Bronchial epithelial cell (primary cell): ENCODE measurements around the gene EPC2. TPM values are rescaled to one million over a fixed set of nuclear protein-coding genes. Genes with fewer than 3 reads are reported as not detected.

Experiments
- DNase-seq: peaks from one replicate; pipeline ENCODE4 v3.0.0-alpha.2; 2010; ENCODE audit warnings: low read depth
- FAIRE-seq: peaks from 2 replicates; lab custom pipeline; 2011; peaks lifted over from hg19 to GRCh38; lab: Jason Lieb, UNC
- H3K27me3 ChIP-seq: 2 replicates; pipeline ENCODE4 v1.5.1; 2011; ENCODE audit warnings: low read length; ENCODE audit not compliant: control insufficient read depth, insufficient read depth
- H3K36me3 ChIP-seq: 2 replicates; pipeline ENCODE4 v1.5.1; 2011; ENCODE audit warnings: low read length; ENCODE audit not compliant: control insufficient read depth, insufficient read depth
- H3K4me3 ChIP-seq: 2 replicates; pipeline ENCODE4 v1.5.1; 2011; ENCODE audit warnings: mild to moderate bottlenecking, low read depth, low read length, control low read depth
- CTCF ChIP-seq: IDR thresholded peaks from 2 replicates; pipeline ENCODE4 v1.5.1; 2011; ENCODE audit warnings: mild to moderate bottlenecking, moderate library complexity, low read length, control low read depth, inconsistent platforms; ENCODE audit not compliant: insufficient read depth, severe bottlenecking
- total RNA-seq: library from RNA; depleted of rRNA; stranded (reverse); fragments of >200 nt; gene quantifications from 2 replicates; pipeline ENCODE4 v1.2.1, GENCODE V29; 2014

Gene EPC2, protein sequence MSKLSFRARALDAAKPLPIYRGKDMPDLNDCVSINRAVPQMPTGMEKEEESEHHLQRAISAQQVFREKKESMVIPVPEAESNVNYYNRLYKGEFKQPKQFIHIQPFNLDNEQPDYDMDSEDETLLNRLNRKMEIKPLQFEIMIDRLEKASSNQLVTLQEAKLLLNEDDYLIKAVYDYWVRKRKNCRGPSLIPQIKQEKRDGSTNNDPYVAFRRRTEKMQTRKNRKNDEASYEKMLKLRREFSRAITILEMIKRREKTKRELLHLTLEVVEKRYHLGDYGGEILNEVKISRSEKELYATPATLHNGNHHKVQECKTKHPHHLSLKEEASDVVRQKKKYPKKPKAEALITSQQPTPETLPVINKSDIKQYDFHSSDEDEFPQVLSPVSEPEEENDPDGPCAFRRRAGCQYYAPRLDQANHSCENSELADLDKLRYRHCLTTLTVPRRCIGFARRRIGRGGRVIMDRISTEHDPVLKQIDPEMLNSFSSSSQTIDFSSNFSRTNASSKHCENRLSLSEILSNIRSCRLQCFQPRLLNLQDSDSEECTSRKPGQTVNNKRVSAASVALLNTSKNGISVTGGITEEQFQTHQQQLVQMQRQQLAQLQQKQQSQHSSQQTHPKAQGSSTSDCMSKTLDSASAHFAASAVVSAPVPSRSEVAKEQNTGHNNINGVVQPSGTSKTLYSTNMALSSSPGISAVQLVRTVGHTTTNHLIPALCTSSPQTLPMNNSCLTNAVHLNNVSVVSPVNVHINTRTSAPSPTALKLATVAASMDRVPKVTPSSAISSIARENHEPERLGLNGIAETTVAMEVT
- total RNA-seq: 10.8 and 12.3 TPM in 2 replicates

GRCh38 chr2:148643998-148644882, at the start of gene EPC2:
Gene EPC2 (plus strand): TSS chr2:148644751. CDS start chr2:148645018, 267 bp downstream.
- no peak for TF ChIP-seq CTCF
- FAIRE-seq (no peak), DNase-seq (peak; percentile 58)

GRCh38 chr2:148596018-148596417, 48.5 kb upstream of the EPC2 start:
- FAIRE-seq: no peak
- Histone ChIP-seq H3K27me3 (peaks cover 2% of the 10 kb centered on the region), H3K36me3 (no peaks in the 10 kb centered on the region), H3K4me3 (no peak overlapping the region)
- TF ChIP-seq CTCF: no peak
- DNase-seq: no peak

More at GRCh38 chr2:148643998-148644882, at the start of gene EPC2:
- Histone ChIP-seq H3K27me3 (no peaks in the 10 kb centered on the region), H3K36me3 (no peaks in the 10 kb centered on the region), H3K4me3 (peak within 1 kb of the TSS; percentile 83)

- Histone ChIP-seq H3K36me3 (no peaks in the 10 kb centered on the region), H3K27me3 (peaks cover 2% of the 10 kb centered on the region), H3K4me3 (no peak overlapping the region)
- DNase-seq: no peak
- no peak for TF ChIP-seq CTCF
- no peak for FAIRE-seq
Measured at GRCh38 chr2:148599109-148599991, 45.2 kb upstream of the EPC2 start.

- Histone ChIP-seq H3K36me3 (no peaks in the 10 kb centered on the region), H3K4me3 (no peak overlapping the region), H3K27me3 (peaks cover 2% of the 10 kb centered on the region)
- DNase-seq: no peak
- no peak for FAIRE-seq
- TF ChIP-seq CTCF: no peak
Measured at GRCh38 chr2:148602885-148603561, 41.5 kb upstream of the EPC2 start.

DNA sequence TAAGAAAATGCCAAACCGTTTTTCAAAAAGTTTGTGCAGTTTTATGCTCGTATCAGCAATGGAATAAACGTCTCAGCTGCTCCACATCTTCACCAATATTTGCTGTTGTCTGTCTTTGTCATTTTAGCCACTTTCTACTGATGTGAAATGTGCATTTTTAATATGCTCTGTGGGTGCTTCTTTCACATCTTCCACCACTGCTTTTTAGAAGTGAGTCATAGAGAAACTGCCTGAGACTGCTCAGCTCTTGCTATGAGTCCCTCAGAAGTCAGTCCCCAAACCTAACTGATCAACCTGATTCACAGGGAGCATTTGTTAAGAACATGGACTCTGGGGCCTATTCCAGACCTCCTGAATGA, 41.0 kb upstream of the EPC2 start:
- no peak for FAIRE-seq

More for the DNA sequence above, 41.0 kb upstream of the EPC2 start:
- H3K36me3 ChIP-seq: no peaks in the 10 kb centered on the region
- no peak for DNase-seq
- H3K27me3 ChIP-seq: peaks cover 2% of the 10 kb centered on the region
- TF ChIP-seq CTCF: no peak
- no peak overlapping the region for H3K4me3 ChIP-seq
